Posterior vena cava (tissue), 2 donors: Measurements from ENCODE around the gene XBP1. TPM values are rescaled to one million over a fixed set of nuclear protein-coding genes. Genes with fewer than 3 reads are reported as not detected.
"Not testable (repeated sequence)": the region's sequence is repeated elsewhere in the genome, so short reads cannot be mapped to it uniquely, and the experiment has no call there.

Experiments used
- DNase-seq: peaks from one replicate; pipeline ENCODE4 v3.0.0-alpha.2; 2020; ENCODE audit warnings: low spot score
- intact Hi-C, 2 donors: fragments of 100-400 bp; cut with DNase I; formaldehyde crosslinking; loops; one replicate each; pipeline versions ENCODE4 v1.14.1 to v1.14.2; 2022 to 2023
- total RNA-seq, 2 donors: library from RNA; stranded (reverse); fragmentation: NEBNext Ultra II Directional; extraction: Animal tissue kit (Norgen Biotek cat#: 25700); gene quantifications; one replicate each; pipeline ENCODE4 v1.2.1, GENCODE V29; 2021
- donor health status: DM: yes; HTN: yes; CAD: no.
- donor health status: DM: yes; HTN: yes; CAD: no.

Gene XBP1
- total RNA-seq, 2 donors from 2014 or later = 113 to 124 TPM

GRCh38 chr22:28766628-28767027 lies 33.7 kb downstream of the XBP1 start:
- DNase-seq = no peak
- intact Hi-C loops = no loop called here

- intact Hi-C loops, DNase-seq: not testable (repeated sequence)
Observed at GRCh38 chr22:28762000-28762399, 38.4 kb downstream of the XBP1 start.

- no peak for DNase-seq
- intact Hi-C loops = no loop called here
Observed at GRCh38 chr22:28761449-28761755, 39.0 kb downstream of the XBP1 start.

GRCh38 chr22:28759861-28760560 lies 40.4 kb downstream of the XBP1 start:
- no peak for DNase-seq
- intact Hi-C loops = no loop called here

GRCh38 chr22:28754512-28754911 lies 45.9 kb downstream of the XBP1 start:
- DNase-seq, intact Hi-C loops: not testable (repeated sequence)

- intact Hi-C loops = no loop called here
- no peak for DNase-seq
Observed at GRCh38 chr22:28750471-28750881, 49.9 kb downstream of the XBP1 start.

Other genes starting within 250 kb of the XBP1 start
- 10 to 100 TPM; 36.6 to 51.2 TPM for gene TTC28, start 120.7 kb downstream of the XBP1 start, total RNA-seq
- 1 to 10 TPM; 6.6 to 8.4 TPM for gene CHEK2, start 58.7 kb downstream of the XBP1 start, total RNA-seq
- gene HSCB, start 58.5 kb downstream of the XBP1 start, total RNA-seq = 10 to 100 TPM in 1 of 2 donors, 1 to 10 TPM in 1; 9.7 to 10.6 TPM
- 10 to 100 TPM; 12.0 to 19.6 TPM for gene CCDC117, start 27.9 kb downstream of the XBP1 start, total RNA-seq
- 1 to 10 TPM; 7.5 to 8.5 TPM for gene ZNRF3, start 83.0 kb upstream of the XBP1 start, total RNA-seq